ENCODE results near the gene TSPO2. TPM values are rescaled to one million over a fixed set of nuclear protein-coding genes. Genes with fewer than 3 reads are reported as not detected.

The TSPO2 gene
- total and polyA plus RNA-seq, 2 of the 13 experiments (the other 11 are each of a cell fraction or from before 2014, with no cell fraction given) = 0.55 TPM; not detected in 1

DNA sequence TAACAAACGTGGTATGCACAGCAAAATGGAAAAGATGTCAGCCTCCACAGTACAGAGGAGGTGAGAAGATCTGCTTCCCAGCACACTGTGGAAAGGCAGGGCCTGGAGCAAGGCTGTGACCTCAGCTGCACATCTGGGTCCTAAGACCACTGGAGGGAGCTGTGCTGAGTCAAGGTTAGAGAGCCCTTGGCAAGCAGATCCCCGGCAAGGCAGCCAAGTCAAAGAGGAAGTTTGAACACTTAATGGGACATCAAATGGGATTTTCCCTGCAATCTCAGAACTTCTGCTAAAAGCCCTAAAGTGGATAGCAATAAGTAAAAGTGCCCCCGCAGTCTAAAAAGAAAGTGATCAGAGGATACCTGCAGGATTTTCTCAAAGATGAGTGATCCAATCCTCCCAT, 42.7 kb upstream of the TSPO2 start (continued):
- TF ChIP-seq, protein P1, sequence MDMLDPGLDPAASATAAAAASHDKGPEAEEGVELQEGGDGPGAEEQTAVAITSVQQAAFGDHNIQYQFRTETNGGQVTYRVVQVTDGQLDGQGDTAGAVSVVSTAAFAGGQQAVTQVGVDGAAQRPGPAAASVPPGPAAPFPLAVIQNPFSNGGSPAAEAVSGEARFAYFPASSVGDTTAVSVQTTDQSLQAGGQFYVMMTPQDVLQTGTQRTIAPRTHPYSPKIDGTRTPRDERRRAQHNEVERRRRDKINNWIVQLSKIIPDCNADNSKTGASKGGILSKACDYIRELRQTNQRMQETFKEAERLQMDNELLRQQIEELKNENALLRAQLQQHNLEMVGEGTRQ (IDR thresholded peaks at IDR 0.05; ENCODE audit: low read depth, low read length) = no peak
- TF ChIP-seq, protein P1 (CRISPR knock-in tag; IDR thresholded peaks at IDR 0.05; ENCODE audit: borderline replicate concordance) = no peak
- TF ChIP-seq GPN1 (CRISPR knock-in tag; IDR thresholded peaks at IDR 0.05; ENCODE audit: borderline replicate concordance) = no peak
- TF ChIP-seq ZNF333 (CRISPR knock-in tag; IDR thresholded peaks at IDR 0.05; ENCODE audit: borderline replicate concordance) = no peak
- TF ChIP-seq, protein P2, sequence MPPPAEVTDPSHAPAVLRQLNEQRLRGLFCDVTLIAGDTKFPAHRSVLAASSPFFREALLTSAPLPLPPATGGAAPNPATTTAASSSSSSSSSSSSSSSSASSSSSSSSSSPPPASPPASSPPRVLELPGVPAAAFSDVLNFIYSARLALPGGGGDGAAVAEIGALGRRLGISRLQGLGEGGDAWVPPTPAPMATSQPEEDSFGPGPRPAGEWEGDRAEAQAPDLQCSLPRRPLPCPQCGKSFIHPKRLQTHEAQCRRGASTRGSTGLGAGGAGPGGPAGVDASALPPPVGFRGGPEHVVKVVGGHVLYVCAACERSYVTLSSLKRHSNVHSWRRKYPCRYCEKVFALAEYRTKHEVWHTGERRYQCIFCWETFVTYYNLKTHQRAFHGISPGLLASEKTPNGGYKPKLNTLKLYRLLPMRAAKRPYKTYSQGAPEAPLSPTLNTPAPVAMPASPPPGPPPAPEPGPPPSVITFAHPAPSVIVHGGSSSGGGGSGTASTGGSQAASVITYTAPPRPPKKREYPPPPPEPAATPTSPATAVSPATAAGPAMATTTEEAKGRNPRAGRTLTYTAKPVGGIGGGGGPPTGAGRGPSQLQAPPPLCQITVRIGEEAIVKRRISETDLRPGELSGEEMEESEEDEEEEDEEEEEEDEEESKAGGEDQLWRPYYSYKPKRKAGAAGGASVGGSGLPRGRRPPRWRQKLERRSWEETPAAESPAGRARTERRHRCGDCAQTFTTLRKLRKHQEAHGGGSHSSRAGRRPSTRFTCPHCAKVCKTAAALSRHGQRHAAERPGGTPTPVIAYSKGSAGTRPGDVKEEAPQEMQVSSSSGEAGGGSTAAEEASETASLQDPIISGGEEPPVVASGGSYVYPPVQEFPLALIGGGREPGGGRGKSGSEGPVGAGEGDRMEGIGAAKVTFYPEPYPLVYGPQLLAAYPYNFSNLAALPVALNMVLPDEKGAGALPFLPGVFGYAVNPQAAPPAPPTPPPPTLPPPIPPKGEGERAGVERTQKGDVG (CRISPR knock-in tag; IDR thresholded peaks at IDR 0.05; ENCODE audit: borderline replicate concordance) = no peak
- no peak for TF ChIP-seq WIZ (CRISPR knock-in tag; IDR thresholded peaks at IDR 0.05)
- peak; percentile 54; the same call in 1 of the 2 replicates for TF ChIP-seq YEATS2 (CRISPR knock-in tag; IDR thresholded peaks at IDR 0.05; ENCODE audit: borderline replicate concordance)
- no peak for TF ChIP-seq NFATC3 (CRISPR knock-in tag; IDR thresholded peaks at IDR 0.05)
- no peak for TF ChIP-seq RBFOX2 (IDR thresholded peaks at IDR 0.05; ENCODE audit: low read depth, low read length)
- TF ChIP-seq TGIF2 (CRISPR knock-in tag; IDR thresholded peaks at IDR 0.05) = no peak
- no peak for TF ChIP-seq ZNF816 (CRISPR knock-in tag; IDR thresholded peaks at IDR 0.05; ENCODE audit: borderline replicate concordance)
- TF ChIP-seq, protein P3, sequence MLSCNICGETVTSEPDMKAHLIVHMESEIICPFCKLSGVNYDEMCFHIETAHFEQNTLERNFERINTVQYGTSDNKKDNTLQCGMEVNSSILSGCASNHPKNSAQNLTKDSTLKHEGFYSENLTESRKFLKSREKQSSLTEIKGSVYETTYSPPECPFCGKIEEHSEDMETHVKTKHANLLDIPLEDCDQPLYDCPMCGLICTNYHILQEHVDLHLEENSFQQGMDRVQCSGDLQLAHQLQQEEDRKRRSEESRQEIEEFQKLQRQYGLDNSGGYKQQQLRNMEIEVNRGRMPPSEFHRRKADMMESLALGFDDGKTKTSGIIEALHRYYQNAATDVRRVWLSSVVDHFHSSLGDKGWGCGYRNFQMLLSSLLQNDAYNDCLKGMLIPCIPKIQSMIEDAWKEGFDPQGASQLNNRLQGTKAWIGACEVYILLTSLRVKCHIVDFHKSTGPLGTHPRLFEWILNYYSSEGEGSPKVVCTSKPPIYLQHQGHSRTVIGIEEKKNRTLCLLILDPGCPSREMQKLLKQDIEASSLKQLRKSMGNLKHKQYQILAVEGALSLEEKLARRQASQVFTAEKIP (CRISPR knock-in tag; IDR thresholded peaks at IDR 0.05; ENCODE audit: borderline replicate concordance) = no peak
- no peak for TF ChIP-seq ZNF674 (CRISPR knock-in tag; IDR thresholded peaks at IDR 0.05; ENCODE audit: low read depth)
- TF ChIP-seq SIX1 (CRISPR knock-in tag; IDR thresholded peaks at IDR 0.05; ENCODE audit: borderline replicate concordance) = no peak
- TF ChIP-seq, protein P4, sequence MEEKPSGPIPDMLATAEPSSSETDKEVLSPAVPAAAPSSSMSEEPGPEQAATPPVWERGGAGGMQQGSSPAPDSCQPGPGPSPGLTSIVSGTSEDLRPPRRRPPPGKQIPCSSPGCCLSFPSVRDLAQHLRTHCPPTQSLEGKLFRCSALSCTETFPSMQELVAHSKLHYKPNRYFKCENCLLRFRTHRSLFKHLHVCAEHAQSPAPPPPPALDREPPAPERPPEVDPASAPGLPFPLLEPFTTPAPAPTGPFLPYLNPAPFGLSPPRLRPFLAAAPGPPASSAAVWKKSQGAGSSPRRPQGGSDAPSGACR (CRISPR knock-in tag; IDR thresholded peaks at IDR 0.05) = no peak
- TF ChIP-seq, protein P5, sequence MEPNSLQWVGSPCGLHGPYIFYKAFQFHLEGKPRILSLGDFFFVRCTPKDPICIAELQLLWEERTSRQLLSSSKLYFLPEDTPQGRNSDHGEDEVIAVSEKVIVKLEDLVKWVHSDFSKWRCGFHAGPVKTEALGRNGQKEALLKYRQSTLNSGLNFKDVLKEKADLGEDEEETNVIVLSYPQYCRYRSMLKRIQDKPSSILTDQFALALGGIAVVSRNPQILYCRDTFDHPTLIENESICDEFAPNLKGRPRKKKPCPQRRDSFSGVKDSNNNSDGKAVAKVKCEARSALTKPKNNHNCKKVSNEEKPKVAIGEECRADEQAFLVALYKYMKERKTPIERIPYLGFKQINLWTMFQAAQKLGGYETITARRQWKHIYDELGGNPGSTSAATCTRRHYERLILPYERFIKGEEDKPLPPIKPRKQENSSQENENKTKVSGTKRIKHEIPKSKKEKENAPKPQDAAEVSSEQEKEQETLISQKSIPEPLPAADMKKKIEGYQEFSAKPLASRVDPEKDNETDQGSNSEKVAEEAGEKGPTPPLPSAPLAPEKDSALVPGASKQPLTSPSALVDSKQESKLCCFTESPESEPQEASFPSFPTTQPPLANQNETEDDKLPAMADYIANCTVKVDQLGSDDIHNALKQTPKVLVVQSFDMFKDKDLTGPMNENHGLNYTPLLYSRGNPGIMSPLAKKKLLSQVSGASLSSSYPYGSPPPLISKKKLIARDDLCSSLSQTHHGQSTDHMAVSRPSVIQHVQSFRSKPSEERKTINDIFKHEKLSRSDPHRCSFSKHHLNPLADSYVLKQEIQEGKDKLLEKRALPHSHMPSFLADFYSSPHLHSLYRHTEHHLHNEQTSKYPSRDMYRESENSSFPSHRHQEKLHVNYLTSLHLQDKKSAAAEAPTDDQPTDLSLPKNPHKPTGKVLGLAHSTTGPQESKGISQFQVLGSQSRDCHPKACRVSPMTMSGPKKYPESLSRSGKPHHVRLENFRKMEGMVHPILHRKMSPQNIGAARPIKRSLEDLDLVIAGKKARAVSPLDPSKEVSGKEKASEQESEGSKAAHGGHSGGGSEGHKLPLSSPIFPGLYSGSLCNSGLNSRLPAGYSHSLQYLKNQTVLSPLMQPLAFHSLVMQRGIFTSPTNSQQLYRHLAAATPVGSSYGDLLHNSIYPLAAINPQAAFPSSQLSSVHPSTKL (CRISPR knock-in tag; IDR thresholded peaks at IDR 0.05) = peak; percentile 61; the same call in 1 of the 2 replicates
- TF ChIP-seq HOXA3 (CRISPR knock-in tag; IDR thresholded peaks at IDR 0.05) = no peak
- no peak for TF ChIP-seq SAFB2 (CRISPR knock-in tag; IDR thresholded peaks at IDR 0.05; ENCODE audit: borderline replicate concordance, low read depth)
- no peak for TF ChIP-seq CAMTA2 (CRISPR knock-in tag; IDR thresholded peaks at IDR 0.05; ENCODE audit: borderline replicate concordance)

Data from HepG2 (cell line).